Measurements from ENCODE around the gene RPL36A.

Gene RPL36A

GRCh38 chrX:101407748-101408531, 17.1 kb downstream of the RPL36A start, which contains the start of the genes GLA and HNRNPH2:
Gene GLA, minus strand, starts transcription at chrX:101407925. Its CDS starts 22 bp downstream, at chrX:101407903.
Gene HNRNPH2, plus strand, starts transcription at chrX:101408222. Its CDS starts 3,767 bp downstream, at chrX:101411989.
- no peak for TF ChIP-seq GATA2 (IDR thresholded peaks at IDR 0.05; ENCODE audit: low read depth, low read length)
- no peak for TF ChIP-seq GATA3 (IDR thresholded peaks at IDR 0.05; ENCODE audit: low read depth, low read length)

GRCh38 chrX:101408532-101408841, 17.7 kb downstream of the RPL36A start:
- TF ChIP-seq GATA3 (IDR thresholded peaks at IDR 0.05; ENCODE audit: low read depth, low read length): no peak
- TF ChIP-seq GATA2 (IDR thresholded peaks at IDR 0.05; ENCODE audit: low read depth, low read length): no peak

- TF ChIP-seq GATA2 (IDR thresholded peaks at IDR 0.05; ENCODE audit: low read depth, low read length) (no peak), GATA3 (IDR thresholded peaks at IDR 0.05; ENCODE audit: low read depth, low read length) (no peak)
Observed at GRCh38 chrX:101409043-101409442, 18.2 kb downstream of the RPL36A start.

- no peak for TF ChIP-seq GATA2 (IDR thresholded peaks at IDR 0.05; ENCODE audit: low read depth, low read length)
- TF ChIP-seq GATA3 (IDR thresholded peaks at IDR 0.05; ENCODE audit: low read depth, low read length): no peak
Observed at GRCh38 chrX:101410461-101410860, 19.6 kb downstream of the RPL36A start.

- TF ChIP-seq GATA3 (IDR thresholded peaks at IDR 0.05; ENCODE audit: low read depth, low read length): no peak
- no peak for TF ChIP-seq GATA2 (IDR thresholded peaks at IDR 0.05; ENCODE audit: low read depth, low read length)
Observed at GRCh38 chrX:101411984-101412383, 21.2 kb downstream of the RPL36A start.

GRCh38 chrX:101415180-101416145, 24.7 kb downstream of the RPL36A start:
- TF ChIP-seq GATA2 (IDR thresholded peaks at IDR 0.05; ENCODE audit: low read depth, low read length) (no peak), GATA3 (IDR thresholded peaks at IDR 0.05; ENCODE audit: low read depth, low read length) (no peak)

GRCh38 chrX:101416691-101417090, 25.9 kb downstream of the RPL36A start:
- TF ChIP-seq GATA3 (IDR thresholded peaks at IDR 0.05; ENCODE audit: low read depth, low read length) (no peak), GATA2 (IDR thresholded peaks at IDR 0.05; ENCODE audit: low read depth, low read length) (no peak)

GRCh38 chrX:101417190-101417589, 26.4 kb downstream of the RPL36A start:
- no peak; the same call in 1 of the 2 replicates for TF ChIP-seq GATA2 (IDR thresholded peaks at IDR 0.05; ENCODE audit: low read depth, low read length)
- TF ChIP-seq GATA3 (IDR thresholded peaks at IDR 0.05; ENCODE audit: low read depth, low read length): no peak

- no peak for TF ChIP-seq GATA2 (IDR thresholded peaks at IDR 0.05; ENCODE audit: low read depth, low read length)
- no peak for TF ChIP-seq GATA3 (IDR thresholded peaks at IDR 0.05; ENCODE audit: low read depth, low read length)
Observed at GRCh38 chrX:101417981-101418841, 27.4 kb downstream of the RPL36A start.

- no peak for TF ChIP-seq GATA3 (IDR thresholded peaks at IDR 0.05; ENCODE audit: low read depth, low read length)
- no peak for TF ChIP-seq GATA2 (IDR thresholded peaks at IDR 0.05; ENCODE audit: low read depth, low read length)
Observed at GRCh38 chrX:101419489-101419888, 28.7 kb downstream of the RPL36A start.

GRCh38 chrX:101427954-101428353, 37.1 kb downstream of the RPL36A start:
- TF ChIP-seq GATA2 (IDR thresholded peaks at IDR 0.05; ENCODE audit: low read depth, low read length) (no peak), GATA3 (IDR thresholded peaks at IDR 0.05; ENCODE audit: low read depth, low read length) (no peak)

- TF ChIP-seq GATA3 (IDR thresholded peaks at IDR 0.05; ENCODE audit: low read depth, low read length) (no peak), GATA2 (IDR thresholded peaks at IDR 0.05; ENCODE audit: low read depth, low read length) (no peak)
Observed at GRCh38 chrX:101429934-101430333, 39.1 kb downstream of the RPL36A start.

- no peak for TF ChIP-seq GATA2 (IDR thresholded peaks at IDR 0.05; ENCODE audit: low read depth, low read length)
- TF ChIP-seq GATA3 (IDR thresholded peaks at IDR 0.05; ENCODE audit: low read depth, low read length): no peak
Observed at GRCh38 chrX:101430457-101431078, 39.8 kb downstream of the RPL36A start.
